Loucy (cell line): ENCODE data around the gene CNOT8.

ENCODE experiments used
- H2AFZ ChIP-seq: fragments of 200-600 bp; sonication (generic); 2 replicates; pipeline ENCODE4 v1.6.0; 2016; ENCODE audit warnings: antibody characterized with exemption, mild to moderate bottlenecking, low read length, moderate library complexity
- H3F3A ChIP-seq: fragments of 200-600 bp; 2 replicates; pipeline ENCODE4 v1.6.0; 2016; ENCODE audit warnings: antibody characterized with exemption, low read depth, mild to moderate bottlenecking
- H3K27me3 ChIP-seq: fragments of 200-600 bp; sonication (generic); 2 replicates; pipeline ENCODE4 v1.6.1; 2014; ENCODE audit warnings: low read length, mild to moderate bottlenecking; ENCODE audit not compliant: insufficient read depth, poor library complexity, severe bottlenecking
- H3K36me3 ChIP-seq: fragments of 200-600 bp; sonication (generic); 2 replicates; pipeline ENCODE4 v1.6.1; 2016; ENCODE audit warnings: low read length; ENCODE audit not compliant: insufficient read depth
- H3K4me1 ChIP-seq: fragments of 200-600 bp; sonication (generic); 2 replicates; pipeline ENCODE4 v1.5.1; 2014; ENCODE audit warnings: low read length, mild to moderate bottlenecking; ENCODE audit not compliant: insufficient read depth, poor library complexity, severe bottlenecking
- H3K4me2 ChIP-seq: fragments of 200-600 bp; sonication (generic); 2 replicates; pipeline ENCODE4 v1.6.0; 2014; ENCODE audit warnings: antibody characterized with exemption, low read length, low read depth, mild to moderate bottlenecking; ENCODE audit not compliant: poor library complexity, severe bottlenecking
- H3K4me3 ChIP-seq: fragments of 200-600 bp; sonication (generic); 2 replicates; pipeline ENCODE4 v1.5.1; 2014; ENCODE audit warnings: low read length, mild to moderate bottlenecking, mixed read lengths; ENCODE audit not compliant: poor library complexity, severe bottlenecking
- H3K79me2 ChIP-seq: fragments of 200-600 bp; sonication (generic); 2 replicates; pipeline ENCODE4 v1.6.1; 2014; ENCODE audit warnings: low read length; ENCODE audit not compliant: insufficient read depth
- H3K9ac ChIP-seq: fragments of 200-600 bp; sonication (generic); 2 replicates; pipeline ENCODE4 v1.6.0; 2014; ENCODE audit warnings: mild to moderate bottlenecking, low read depth, low read length, moderate library complexity; ENCODE audit not compliant: poor library complexity, severe bottlenecking
- H3K9me2 ChIP-seq: fragments of 200-600 bp; sonication (generic); replicated peaks from 2 replicates; pipeline ENCODE4 v1.6.1; 2016; ENCODE audit warnings: low read depth, low read length, mixed read lengths
- H3K9me3 ChIP-seq: fragments of 200-600 bp; sonication (generic); 2 replicates; pipeline ENCODE4 v1.6.1; 2014; ENCODE audit warnings: mild to moderate bottlenecking, antibody characterized with exemption, low read length, low read depth; ENCODE audit not compliant: insufficient read depth
- H4K20me1 ChIP-seq: fragments of 200-600 bp; sonication (generic); 2 replicates; pipeline ENCODE4 v1.6.0; 2014; ENCODE audit warnings: antibody characterized with exemption, low read length, mild to moderate bottlenecking; ENCODE audit not compliant: insufficient read depth, poor library complexity, severe bottlenecking
- CTCF ChIP-seq: fragments of 200-600 bp; sonication (generic); conservative IDR thresholded peaks from 2 replicates; pipeline ENCODE4 v1.5.1; 2014; ENCODE audit warnings: mild to moderate bottlenecking, antibody characterized with exemption, low read length
- EZH2phosphoT487 ChIP-seq: fragments of 200-600 bp; IDR thresholded peaks from 2 replicates; pipeline ENCODE4 v1.6.1; 2018; ENCODE audit warnings: antibody characterized with exemption, mild to moderate bottlenecking, moderate library complexity, borderline replicate concordance

Gene CNOT8

GRCh38 chr5:154866841-154867240 is 8.4 kb downstream of the CNOT8 start:
- no peak overlapping the region for H3K4me2 ChIP-seq
- no peak overlapping the region for H3K9ac ChIP-seq
- H3K79me2 ChIP-seq = peaks cover 38% of the 10 kb centered on the region
- no peaks in the 10 kb centered on the region for H3K27me3 ChIP-seq
- no peaks in the 10 kb centered on the region for H3K9me2 ChIP-seq
- H4K20me1 ChIP-seq = peaks cover 25% of the 10 kb centered on the region
- TF ChIP-seq CTCF (no peak), EZH2phosphoT487 (no peak)
- H3K4me1 ChIP-seq = no peaks in the 10 kb centered on the region
- no peak overlapping the region for H2AFZ ChIP-seq
- no peak overlapping the region for H3K4me3 ChIP-seq
- H3K9me3 ChIP-seq = no peaks in the 10 kb centered on the region
- H3F3A ChIP-seq = no peaks in the 10 kb centered on the region
- H3K36me3 ChIP-seq = peaks cover 35% of the 10 kb centered on the region; the same call in 1 of the 2 replicates

GRCh38 chr5:154868702-154869101 is 10.3 kb downstream of the CNOT8 start:
- no peak overlapping the region for H3K9ac ChIP-seq
- no peaks in the 10 kb centered on the region for H3K9me2 ChIP-seq
- H3K4me2 ChIP-seq = no peak overlapping the region
- no peaks in the 10 kb centered on the region for H3K4me1 ChIP-seq
- H3F3A ChIP-seq = no peaks in the 10 kb centered on the region
- H3K36me3 ChIP-seq = peaks cover 44% of the 10 kb centered on the region; the same call in 1 of the 2 replicates
- no peaks in the 10 kb centered on the region for H3K27me3 ChIP-seq
- TF ChIP-seq CTCF (peak; percentile 18; the same call in 1 of the 2 replicates), EZH2phosphoT487 (no peak)
- H3K79me2 ChIP-seq = peaks cover 20% of the 10 kb centered on the region
- H3K9me3 ChIP-seq = no peaks in the 10 kb centered on the region
- H4K20me1 ChIP-seq = peaks cover 11% of the 10 kb centered on the region
- no peak overlapping the region for H3K4me3 ChIP-seq
- H2AFZ ChIP-seq = no peak overlapping the region

GRCh38 chr5:154871734-154872133 is 13.3 kb downstream of the CNOT8 start:
- H3K36me3 ChIP-seq = peaks cover 46% of the 10 kb centered on the region; the same call in 1 of the 2 replicates
- no peaks in the 10 kb centered on the region for H3K9me2 ChIP-seq
- H3K4me1 ChIP-seq = no peaks in the 10 kb centered on the region
- no peaks in the 10 kb centered on the region for H3K79me2 ChIP-seq
- H3K4me3 ChIP-seq = no peak overlapping the region
- no peak overlapping the region for H2AFZ ChIP-seq
- peaks cover 3% of the 10 kb centered on the region for H4K20me1 ChIP-seq
- TF ChIP-seq CTCF = no peak
- no peak for TF ChIP-seq EZH2phosphoT487
- H3F3A ChIP-seq = no peaks in the 10 kb centered on the region
- H3K9me3 ChIP-seq = no peaks in the 10 kb centered on the region
- no peak overlapping the region for H3K4me2 ChIP-seq
- no peak overlapping the region for H3K9ac ChIP-seq
- H3K27me3 ChIP-seq = no peaks in the 10 kb centered on the region
